Liver (tissue), 9 donors: ENCODE results near the gene COG2. TPM values are rescaled to one million over a fixed set of nuclear protein-coding genes. Genes with fewer than 3 reads are reported as not detected.

Experiments
- DNase-seq: peaks from one replicate; pipeline ENCODE4 v3.0.0-alpha.2; 2017; ENCODE audit warnings: low spot score
- H3K27ac ChIP-seq, 2 donors: one replicate each; pipeline ENCODE4 v1.7.0; 2013; ENCODE audit warnings: inconsistent platforms in 2 of 2, low read length in 2 of 2, control low read depth in 1 of 2, low read depth in 1 of 2, mild to moderate bottlenecking in 1 of 2
- H3K27me3 ChIP-seq, 4 donors: one replicate each; pipeline versions ENCODE4 v1.6.1 to v1.7.0; 2013; ENCODE audit warnings: low read length in 3 of 4, inconsistent platforms in 1 of 4, mild to moderate bottlenecking in 1 of 4, moderate library complexity in 1 of 4; ENCODE audit not compliant: control insufficient read depth in 4 of 4, insufficient read depth in 4 of 4
- H3K36me3 ChIP-seq, 4 donors: one replicate each; pipeline versions ENCODE4 v1.6.1 to v1.7.0; 2013; ENCODE audit warnings: low read length in 3 of 4, mild to moderate bottlenecking in 3 of 4, low read depth in 1 of 4, moderate library complexity in 1 of 4; ENCODE audit not compliant: control insufficient read depth in 4 of 4, insufficient read depth in 3 of 4
- H3K4me1 ChIP-seq, 4 donors: one replicate each; pipeline versions ENCODE4 v1.6.1 to v1.7.0; 2013; ENCODE audit warnings: low read length in 3 of 4, mild to moderate bottlenecking in 3 of 4, moderate library complexity in 1 of 4; ENCODE audit not compliant: control insufficient read depth in 4 of 4, insufficient read depth in 4 of 4
- H3K4me3 ChIP-seq, 3 donors: one replicate each; pipeline versions ENCODE4 v1.6.1 to v1.7.0; 2013; ENCODE audit warnings: low read length in 3 of 3, control low read depth in 1 of 3, low read depth in 1 of 3, mild to moderate bottlenecking in 1 of 3
- H3K9ac ChIP-seq, 2 donors: one replicate each; pipeline ENCODE4 v1.7.0; 2013; ENCODE audit warnings: low read length in 2 of 2, mild to moderate bottlenecking in 2 of 2, moderate library complexity in 2 of 2, control low read depth in 1 of 2, low read depth in 1 of 2
- H3K9me3 ChIP-seq, 4 donors: one replicate each; pipeline versions ENCODE4 v1.6.1 to v1.7.0; 2013; ENCODE audit warnings: low read length in 3 of 4; ENCODE audit not compliant: control insufficient read depth in 4 of 4
- CTCF ChIP-seq: fragments of 150-350 bp; IDR thresholded peaks from 2 replicates; pipeline ENCODE4 v1.5.1; 2017; ENCODE audit warnings: improper control_type of control experiment, low read depth, low read length; ENCODE audit not compliant: missing input control
- EGR1 ChIP-seq, 2 donors: IDR thresholded peaks; 2 replicates each; pipeline ENCODE4 v1.6.1; 2016 to 2018; ENCODE audit warnings: antibody characterized with exemption in 2 of 2, low read depth in 2 of 2
- FOXA1 ChIP-seq: IDR thresholded peaks from 2 replicates; pipeline ENCODE4 v1.6.1; 2016; ENCODE audit warnings: antibody characterized with exemption
- GABPA ChIP-seq, 2 donors: IDR thresholded peaks in 1 of 2; conservative IDR thresholded peaks in 1 of 2; 2 replicates each; pipeline ENCODE4 v1.6.1; 2016; ENCODE audit warnings: antibody characterized with exemption in 2 of 2, mild to moderate bottlenecking in 1 of 2, moderate library complexity in 1 of 2
- HNF4A ChIP-seq, 2 donors: conservative IDR thresholded peaks; 2 replicates each; pipeline ENCODE4 v1.6.1; 2016; ENCODE audit warnings: antibody characterized with exemption in 2 of 2, mild to moderate bottlenecking in 2 of 2
- HNF4G ChIP-seq: IDR thresholded peaks from 2 replicates; pipeline ENCODE4 v1.6.1; 2016; ENCODE audit warnings: antibody characterized with exemption
- JUND ChIP-seq, 2 donors: IDR thresholded peaks; 2 replicates each; pipeline ENCODE4 v1.6.1; 2016; ENCODE audit warnings: antibody characterized with exemption in 2 of 2
- MAX ChIP-seq: IDR thresholded peaks from 2 replicates; pipeline ENCODE4 v1.6.1; 2016; ENCODE audit warnings: antibody characterized with exemption
- RAD21 ChIP-seq, 2 donors: IDR thresholded peaks; 2 replicates each; pipeline ENCODE4 v1.6.1; 2016; ENCODE audit warnings: antibody characterized with exemption in 2 of 2, mild to moderate bottlenecking in 2 of 2
- REST ChIP-seq: IDR thresholded peaks from 2 replicates; pipeline ENCODE4 v1.6.1; 2016; ENCODE audit warnings: antibody characterized with exemption, mild to moderate bottlenecking
- RXRA ChIP-seq, 2 donors: IDR thresholded peaks; 2 replicates each; pipeline ENCODE4 v1.6.1; 2017 to 2018; ENCODE audit warnings: antibody characterized with exemption in 2 of 2, mild to moderate bottlenecking in 1 of 2
- SP1 ChIP-seq: IDR thresholded peaks from 2 replicates; pipeline ENCODE4 v1.6.1; 2018; ENCODE audit warnings: antibody characterized with exemption, mild to moderate bottlenecking
- WGBS: extraction: QIAGEN DNeasy Blood & Tissue Kit; methylation state at CpG from one replicate; pipeline ENCODE4 v1.1.7; 2013; 5-methylcytosine and 5-hydroxymethylcytosine counted together
- polyA plus RNA-seq, 2 donors: library from polyadenylated mRNA; stranded (reverse) in 1 of 2; unstranded in 1 of 2; fragments of 200-250 nt in 1 of 2; fragments of >200 nt in 1 of 2; fragmentation: Nextera tagmentation in 1 of 2; extraction: Ambion mirVana in 1 of 2; gene quantifications; one replicate each; pipeline versions ENCODE4 v1.2.1 to v1.2.3, GENCODE V29; 2013 to 2015
- total RNA-seq, 2 donors: library from RNA; depleted of rRNA; stranded (reverse); fragments of >200 nt; gene quantifications; one replicate each; pipeline ENCODE4 v1.2.3, GENCODE V29; 2014
- donor health status: healthy.
- donor health status: healthy.
- donor health status: healthy.
- donor health status: healthy.
- donor health status: healthy.

The COG2 gene
- total and polyA plus RNA-seq, 4 donors: 6.4 to 16.1 (median 14.3) TPM

GRCh38 chr1:230633469-230633868, 8.8 kb upstream of the COG2 start:
- Histone ChIP-seq H3K27me3 (no peaks in the 10 kb centered on the region), H3K9ac (no peak overlapping the region), H3K9me3 (no peaks in the 10 kb centered on the region), H3K4me3 (no peak overlapping the region), H3K27ac (no peak overlapping the region), H3K36me3 (no peaks in the 10 kb centered on the region), H3K4me1 (no peaks in the 10 kb centered on the region)
- 68% methylated on average over 2 of the region's 2 CpGs for WGBS
- TF ChIP-seq MAX (no peak), HNF4A (conservative IDR thresholded peaks at IDR 0.05) (no peak), RAD21 (IDR thresholded peaks at IDR 0.05) (no peak), REST (no peak), EGR1 (IDR thresholded peaks at IDR 0.05; ENCODE audit: low read depth in 2 of 2) (no peak), HNF4G (no peak), SP1 (no peak), JUND (IDR thresholded peaks at IDR 0.05) (no peak)
- DNase-seq: no peak

- Histone ChIP-seq H3K36me3 (no peaks in the 10 kb centered on the region), H3K9ac (no peak overlapping the region), H3K27me3 (no peaks in the 10 kb centered on the region), H3K4me3 (no peak overlapping the region), H3K4me1 (peaks cover 0 to 7% (median 5%) of the 10 kb centered on the region in 4 donors), H3K9me3 (no peaks in the 10 kb centered on the region), H3K27ac (no peak overlapping the region)
- DNase-seq: no peak
- TF ChIP-seq JUND (IDR thresholded peaks at IDR 0.05): no peak
- TF ChIP-seq HNF4G: no peak
- TF ChIP-seq GABPA (IDR thresholded peaks at IDR 0.05 in 1 of 2, conservative IDR thresholded peaks at IDR 0.05 in 1 of 2): no peak
- TF ChIP-seq MAX: no peak
- TF ChIP-seq CTCF: no peak
- no peak for TF ChIP-seq RXRA (IDR thresholded peaks at IDR 0.05)
- TF ChIP-seq FOXA1: no peak
- no peak for TF ChIP-seq HNF4A (conservative IDR thresholded peaks at IDR 0.05)
- no peak for TF ChIP-seq EGR1 (IDR thresholded peaks at IDR 0.05; ENCODE audit: low read depth in 2 of 2)
- TF ChIP-seq RAD21 (IDR thresholded peaks at IDR 0.05): no peak
- 81% methylated on average over 5 of the region's 5 CpGs for WGBS
These were observed 7.9 kb upstream of the COG2 start for GRCh38 chr1:230634384-230634783.
